HCT116 (cell line): ENCODE measurements around the gene OASL.

Experiments used
- CEBPB ChIP-seq: IDR thresholded peaks from 2 replicates; pipeline ENCODE4 v1.6.1; 2012; ENCODE audit warnings: low read depth
- EZH2 ChIP-seq: fragments of 200-600 bp; sonication (generic); IDR thresholded peaks from 2 replicates; pipeline ENCODE4 v1.6.1; 2017; ENCODE audit warnings: antibody characterized with exemption, mixed run types
- EZH2phosphoT487 ChIP-seq: fragments of 200-600 bp; IDR thresholded peaks from 2 replicates; pipeline ENCODE4 v1.6.1; 2018; ENCODE audit warnings: antibody characterized with exemption, borderline replicate concordance
- FOSL1 ChIP-seq: IDR thresholded peaks from 2 replicates; pipeline ENCODE4 v1.6.1; 2012; ENCODE audit warnings: low read depth
- JUND ChIP-seq: IDR thresholded peaks from 2 replicates; pipeline ENCODE4 v1.6.1; 2012
- POLR2A ChIP-seq: IDR thresholded peaks from 2 replicates; pipeline ENCODE4 v1.7.0; 2011; ENCODE audit warnings: borderline replicate concordance; ENCODE audit not compliant: insufficient read depth, insufficient read length; ENCODE audit errors: extremely low read depth
- POLR2AphosphoS5 ChIP-seq: IDR thresholded peaks from 2 replicates; pipeline ENCODE4 v1.6.1; 2011; ENCODE audit warnings: mild to moderate bottlenecking, low read depth, low read length, moderate library complexity
- RAD21 ChIP-seq: IDR thresholded peaks from 2 replicates; pipeline ENCODE4 v1.6.1; 2012; ENCODE audit warnings: low read depth, mild to moderate bottlenecking
- SIN3A ChIP-seq: IDR thresholded peaks from 2 replicates; pipeline ENCODE4 v1.6.1; 2012; ENCODE audit warnings: low read depth
- SP1 ChIP-seq: IDR thresholded peaks from 2 replicates; pipeline ENCODE4 v1.6.1; 2012; ENCODE audit warnings: low read depth
- ZFX ChIP-seq: fragments of 450-650 bp; IDR thresholded peaks from 2 replicates; pipeline ENCODE4 v1.6.1; 2017
- ZNF274 ChIP-seq: fragments of 200-500 bp; sonication (Bioruptor generic); IDR thresholded peaks from 2 replicates; pipeline ENCODE4 v1.6.1; 2014; ENCODE audit warnings: mild to moderate bottlenecking, low read depth, low read length, inconsistent platforms
- TF ChIP-seq, protein P1 (sequence below), 3 experiments: fragments of 200-600 bp in 1 of 3; sonication (generic) in 1 of 3; IDR thresholded peaks in 2 of 3; conservative IDR thresholded peaks in 1 of 3; 2 replicates each; pipeline ENCODE4 v1.5.1; 2012 to 2017; ENCODE audit warnings: low read depth in 2 of 3, low read length in 2 of 3, antibody characterized with exemption in 1 of 3, borderline replicate concordance in 1 of 3, control low read depth in 1 of 3, mild to moderate bottlenecking in 1 of 3, mixed read lengths in 1 of 3, mixed run types in 1 of 3, moderate library complexity in 1 of 3; ENCODE audit not compliant: insufficient read depth in 1 of 3
- TF ChIP-seq, protein P2 (sequence below): IDR thresholded peaks from 2 replicates; pipeline ENCODE4 v1.6.1; 2012; ENCODE audit warnings: low read depth

DNA sequence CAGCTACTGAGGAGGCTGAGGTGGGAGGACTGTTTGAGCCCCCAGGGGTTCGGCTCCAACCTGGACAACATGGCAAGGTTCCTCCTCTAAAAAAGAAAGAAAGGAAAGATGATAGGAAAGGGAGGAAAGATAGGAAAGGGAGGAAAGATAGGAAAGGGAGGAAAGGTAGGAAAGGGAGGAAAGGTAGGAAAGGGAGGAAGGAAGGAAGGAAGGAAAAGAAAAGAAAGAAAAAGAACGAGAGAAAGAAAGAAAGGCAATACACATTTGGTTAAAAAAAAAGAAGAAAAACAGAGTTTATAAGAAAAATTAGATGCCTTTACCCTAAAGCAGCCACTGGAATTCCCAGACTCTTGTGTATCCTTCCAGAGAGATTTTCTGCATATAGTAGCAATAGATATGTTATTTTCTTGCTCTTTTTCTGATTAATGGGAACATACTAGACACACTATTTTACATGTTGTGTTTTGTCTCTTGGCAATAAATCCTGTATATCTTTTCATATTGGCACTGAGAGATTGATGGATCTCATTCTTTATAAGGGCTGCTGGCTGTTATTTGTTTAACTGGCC, 48.5 kb downstream of the OASL start:
- no peak for TF ChIP-seq POLR2AphosphoS5
- TF ChIP-seq, protein P1, sequence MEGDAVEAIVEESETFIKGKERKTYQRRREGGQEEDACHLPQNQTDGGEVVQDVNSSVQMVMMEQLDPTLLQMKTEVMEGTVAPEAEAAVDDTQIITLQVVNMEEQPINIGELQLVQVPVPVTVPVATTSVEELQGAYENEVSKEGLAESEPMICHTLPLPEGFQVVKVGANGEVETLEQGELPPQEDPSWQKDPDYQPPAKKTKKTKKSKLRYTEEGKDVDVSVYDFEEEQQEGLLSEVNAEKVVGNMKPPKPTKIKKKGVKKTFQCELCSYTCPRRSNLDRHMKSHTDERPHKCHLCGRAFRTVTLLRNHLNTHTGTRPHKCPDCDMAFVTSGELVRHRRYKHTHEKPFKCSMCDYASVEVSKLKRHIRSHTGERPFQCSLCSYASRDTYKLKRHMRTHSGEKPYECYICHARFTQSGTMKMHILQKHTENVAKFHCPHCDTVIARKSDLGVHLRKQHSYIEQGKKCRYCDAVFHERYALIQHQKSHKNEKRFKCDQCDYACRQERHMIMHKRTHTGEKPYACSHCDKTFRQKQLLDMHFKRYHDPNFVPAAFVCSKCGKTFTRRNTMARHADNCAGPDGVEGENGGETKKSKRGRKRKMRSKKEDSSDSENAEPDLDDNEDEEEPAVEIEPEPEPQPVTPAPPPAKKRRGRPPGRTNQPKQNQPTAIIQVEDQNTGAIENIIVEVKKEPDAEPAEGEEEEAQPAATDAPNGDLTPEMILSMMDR (IDR thresholded peaks at IDR 0.05 in 2 of 3, conservative IDR thresholded peaks at IDR 0.05 in 1 of 3; ENCODE audit: borderline replicate concordance in 1 of 3, insufficient read depth in 1 of 3, low read depth in 2 of 3, low read length in 2 of 3): no peak
- TF ChIP-seq, protein P2, sequence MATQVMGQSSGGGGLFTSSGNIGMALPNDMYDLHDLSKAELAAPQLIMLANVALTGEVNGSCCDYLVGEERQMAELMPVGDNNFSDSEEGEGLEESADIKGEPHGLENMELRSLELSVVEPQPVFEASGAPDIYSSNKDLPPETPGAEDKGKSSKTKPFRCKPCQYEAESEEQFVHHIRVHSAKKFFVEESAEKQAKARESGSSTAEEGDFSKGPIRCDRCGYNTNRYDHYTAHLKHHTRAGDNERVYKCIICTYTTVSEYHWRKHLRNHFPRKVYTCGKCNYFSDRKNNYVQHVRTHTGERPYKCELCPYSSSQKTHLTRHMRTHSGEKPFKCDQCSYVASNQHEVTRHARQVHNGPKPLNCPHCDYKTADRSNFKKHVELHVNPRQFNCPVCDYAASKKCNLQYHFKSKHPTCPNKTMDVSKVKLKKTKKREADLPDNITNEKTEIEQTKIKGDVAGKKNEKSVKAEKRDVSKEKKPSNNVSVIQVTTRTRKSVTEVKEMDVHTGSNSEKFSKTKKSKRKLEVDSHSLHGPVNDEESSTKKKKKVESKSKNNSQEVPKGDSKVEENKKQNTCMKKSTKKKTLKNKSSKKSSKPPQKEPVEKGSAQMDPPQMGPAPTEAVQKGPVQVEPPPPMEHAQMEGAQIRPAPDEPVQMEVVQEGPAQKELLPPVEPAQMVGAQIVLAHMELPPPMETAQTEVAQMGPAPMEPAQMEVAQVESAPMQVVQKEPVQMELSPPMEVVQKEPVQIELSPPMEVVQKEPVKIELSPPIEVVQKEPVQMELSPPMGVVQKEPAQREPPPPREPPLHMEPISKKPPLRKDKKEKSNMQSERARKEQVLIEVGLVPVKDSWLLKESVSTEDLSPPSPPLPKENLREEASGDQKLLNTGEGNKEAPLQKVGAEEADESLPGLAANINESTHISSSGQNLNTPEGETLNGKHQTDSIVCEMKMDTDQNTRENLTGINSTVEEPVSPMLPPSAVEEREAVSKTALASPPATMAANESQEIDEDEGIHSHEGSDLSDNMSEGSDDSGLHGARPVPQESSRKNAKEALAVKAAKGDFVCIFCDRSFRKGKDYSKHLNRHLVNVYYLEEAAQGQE: no peak
- TF ChIP-seq POLR2A: no peak
- TF ChIP-seq EZH2phosphoT487: no peak
- TF ChIP-seq JUND: no peak
- TF ChIP-seq ZNF274: no peak
- TF ChIP-seq SIN3A: no peak
- TF ChIP-seq SP1: no peak
- no peak for TF ChIP-seq CEBPB
- TF ChIP-seq RAD21: no peak
- no peak for TF ChIP-seq EZH2
- TF ChIP-seq ZFX: no peak
- TF ChIP-seq FOSL1: no peak
